H1 (cell line): ENCODE results near the gene ZFP57. TPM values are rescaled to one million over a fixed set of nuclear protein-coding genes. Genes with fewer than 3 reads are reported as not detected.

Experiments used
- CTCF ChIA-PET: fragments of 300-600 bp; sonication (Branson Sonifier 250); formaldehyde crosslinking; loops from one replicate; lab custom pipeline; 2021; ENCODE audit not compliant: partially characterized antibody; lab: Charles Lee
- POLR2A ChIA-PET: fragments of 300-600 bp; sonication (Branson Sonifier 250); formaldehyde crosslinking; loops from one replicate; lab custom pipeline; 2021; ENCODE audit warnings: inconsistent platforms; ENCODE audit not compliant: partially characterized antibody; lab: Charles Lee
- DNase-seq, 2 experiments: peaks; one replicate each; pipeline versions ENCODE4 v3.0.0 to v3.0.0-alpha.2; 2010 to 2022; ENCODE audit warnings: low spot score in 2 of 2, low read depth in 1 of 2, mixed read lengths in 1 of 2
- FAIRE-seq: peaks from 2 replicates; lab custom pipeline; 2011; peaks lifted over from hg19 to GRCh38; lab: Jason Lieb, UNC
- H2AFZ ChIP-seq: 2 replicates; pipeline ENCODE4 v1.8.1; 2012; ENCODE audit warnings: low read length, inconsistent platforms
- H2AK5ac ChIP-seq: 2 replicates; pipeline ENCODE4 v1.6.1; 2013; ENCODE audit warnings: low read depth, low read length
- H2BK120ac ChIP-seq: replicated peaks from 2 replicates; pipeline ENCODE3; 2013; ENCODE audit warnings: low read depth, low read length, inconsistent platforms
- H2BK12ac ChIP-seq: 2 replicates; pipeline ENCODE4 v1.6.1; 2013; ENCODE audit warnings: low read depth, low read length
- H2BK15ac ChIP-seq: 2 replicates; pipeline ENCODE4 v1.6.1; 2013; ENCODE audit warnings: low read length
- H2BK20ac ChIP-seq: 2 replicates; pipeline ENCODE4 v1.6.1; 2013; ENCODE audit warnings: low read length
- H2BK5ac ChIP-seq: 2 replicates; pipeline ENCODE4 v1.6.1; 2013; ENCODE audit warnings: low read depth, low read length
- H3K14ac ChIP-seq: 2 replicates; pipeline ENCODE4 v1.6.1; 2013; ENCODE audit warnings: inconsistent platforms; ENCODE audit not compliant: insufficient read length
- H3K18ac ChIP-seq: 2 replicates; pipeline ENCODE4 v1.6.1; 2013; ENCODE audit warnings: low read length; ENCODE audit errors: extremely low read depth
- H3K23ac ChIP-seq: 2 replicates; pipeline ENCODE4 v1.6.1; 2013; ENCODE audit warnings: inconsistent platforms; ENCODE audit not compliant: insufficient read length
- H3K23me2 ChIP-seq: 2 replicates; pipeline ENCODE4 v1.6.1; 2013; ENCODE audit warnings: low read depth, low read length
- H3K27ac ChIP-seq: 2 replicates; pipeline ENCODE4 v1.6.1; 2011; ENCODE audit warnings: low read depth, low read length, inconsistent platforms
- H3K27me3 ChIP-seq, 4 experiments: replicated peaks in 1 of 4; 1 replicate in 1 of 4; 2 replicates in 3 of 4; pipeline versions ENCODE4 v1.6.1 to v1.8.1; 2011 to 2013; ENCODE audit warnings: low read length in 3 of 4, mild to moderate bottlenecking in 3 of 4, inconsistent platforms in 2 of 4, mixed read lengths in 2 of 4, moderate library complexity in 1 of 4; ENCODE audit not compliant: control insufficient read depth in 3 of 4, insufficient read depth in 3 of 4; ENCODE audit errors: extremely low read depth in 1 of 4
- H3K36me3 ChIP-seq, 4 experiments: 2 replicates each; pipeline versions ENCODE4 v1.6.1 to v1.8.1; 2011 to 2013; ENCODE audit warnings: mild to moderate bottlenecking in 4 of 4, low read length in 3 of 4, moderate library complexity in 2 of 4, control low read depth in 1 of 4, inconsistent platforms in 1 of 4; ENCODE audit not compliant: insufficient read depth in 4 of 4, control insufficient read depth in 2 of 4
- H3K4ac ChIP-seq: replicated peaks from 2 replicates; pipeline ENCODE3; 2013; ENCODE audit warnings: low read length, low read depth, mixed read lengths, inconsistent platforms; ENCODE audit not compliant: insufficient read length
- H3K4me1 ChIP-seq, 4 experiments: replicated peaks in 1 of 4; 1 replicate in 1 of 4; 2 replicates in 3 of 4; pipeline versions ENCODE4 v1.6.1 to v1.8.1; 2011 to 2013; ENCODE audit warnings: low read length in 3 of 4, inconsistent platforms in 2 of 4, mixed read lengths in 1 of 4; ENCODE audit not compliant: insufficient read depth in 4 of 4, control insufficient read depth in 3 of 4
- H3K4me2 ChIP-seq, 2 experiments: 2 replicates each; pipeline versions ENCODE4 v1.6.1 to v1.8.1; 2011 to 2013; ENCODE audit warnings: low read depth in 2 of 2, low read length in 2 of 2, control low read depth in 1 of 2, inconsistent platforms in 1 of 2, mild to moderate bottlenecking in 1 of 2; ENCODE audit not compliant: insufficient read depth in 1 of 2
- H3K4me3 ChIP-seq, 4 experiments: fragments of 200-600, 300-600 bp in 1 of 4; sonication (generic), shearing (Covaris generic), sonication (Bioruptor Twin) in 1 of 4; 2 replicates each; pipeline versions ENCODE4 v1.5.1 to v1.8.1; 2011 to 2016; ENCODE audit warnings: low read length in 4 of 4, low read depth in 3 of 4, control low read depth in 2 of 4, inconsistent platforms in 2 of 4, mild to moderate bottlenecking in 2 of 4, mixed read lengths in 1 of 4, moderate library complexity in 1 of 4; ENCODE audit not compliant: insufficient read depth in 2 of 4; ENCODE audit errors: extremely low read depth in 1 of 4
- H3K56ac ChIP-seq: replicated peaks from 2 replicates; pipeline ENCODE3; 2013; ENCODE audit warnings: low read depth, mild to moderate bottlenecking, mixed read lengths, low read length, inconsistent platforms; ENCODE audit not compliant: insufficient read length
- H3K79me1 ChIP-seq: 2 replicates; pipeline ENCODE4 v1.6.1; 2013; ENCODE audit warnings: low read depth, low read length, control low read depth
- H3K79me2 ChIP-seq, 2 experiments: 2 replicates each; pipeline versions ENCODE4 v1.6.1 to v1.8.1; 2012 to 2013; ENCODE audit warnings: low read length in 2 of 2, mild to moderate bottlenecking in 2 of 2, inconsistent platforms in 1 of 2; ENCODE audit not compliant: insufficient read depth in 2 of 2, control insufficient read depth in 1 of 2
- H3K9ac ChIP-seq, 4 experiments: replicated peaks in 1 of 4; 1 replicate in 1 of 4; 2 replicates in 3 of 4; pipeline versions ENCODE4 v1.6.1 to v1.8.1; 2011 to 2013; ENCODE audit warnings: low read depth in 3 of 4, low read length in 3 of 4, control low read depth in 2 of 4, mild to moderate bottlenecking in 2 of 4, moderate library complexity in 2 of 4, inconsistent platforms in 1 of 4; ENCODE audit errors: extremely low read depth in 1 of 4
- H3K9me3 ChIP-seq, 2 experiments: 2 replicates each; pipeline versions ENCODE4 v1.6.1 to v1.8.1; 2012 to 2013; ENCODE audit warnings: mild to moderate bottlenecking in 2 of 2, moderate library complexity in 2 of 2, control low read depth in 1 of 2, inconsistent platforms in 1 of 2, low read depth in 1 of 2, low read length in 1 of 2, mixed read lengths in 1 of 2; ENCODE audit not compliant: insufficient read depth in 2 of 2
- H4K20me1 ChIP-seq, 2 experiments: replicated peaks in 1 of 2; 2 replicates each; pipeline versions ENCODE3 to v1.8.1; 2011 to 2013; ENCODE audit warnings: inconsistent platforms in 2 of 2, low read length in 2 of 2, mild to moderate bottlenecking in 1 of 2; ENCODE audit not compliant: insufficient read depth in 2 of 2, control insufficient read depth in 1 of 2
- H4K5ac ChIP-seq: 2 replicates; pipeline ENCODE4 v1.6.1; 2013; ENCODE audit warnings: low read length, low read depth, mixed read lengths, inconsistent platforms; ENCODE audit not compliant: insufficient read length
- H4K8ac ChIP-seq: 2 replicates; pipeline ENCODE4 v1.8.0; 2013; ENCODE audit warnings: mild to moderate bottlenecking, moderate library complexity, low read length, inconsistent platforms; ENCODE audit not compliant: insufficient read depth; ENCODE audit errors: extremely low read depth
- H4K91ac ChIP-seq: replicated peaks from 2 replicates; pipeline ENCODE3; 2013; ENCODE audit warnings: low read length, mixed read lengths, inconsistent platforms; ENCODE audit not compliant: insufficient read length
- CEBPB ChIP-seq: IDR thresholded peaks from 2 replicates; pipeline ENCODE4 v1.6.1; 2012; ENCODE audit warnings: low read depth, low read length
- EGR1 ChIP-seq: IDR thresholded peaks from 2 replicates; pipeline ENCODE4 v1.6.1; 2011; ENCODE audit warnings: low read depth, low read length, borderline replicate concordance
- FOSL1 ChIP-seq: IDR thresholded peaks from 2 replicates; pipeline ENCODE4 v1.6.1; 2011; ENCODE audit warnings: mild to moderate bottlenecking, low read depth, low read length, moderate library complexity; ENCODE audit not compliant: insufficient read depth
- JUND ChIP-seq: IDR thresholded peaks from 2 replicates; pipeline ENCODE4 v1.6.1; 2011; ENCODE audit warnings: mild to moderate bottlenecking, improper control_type of control experiment, low read length
- KDM5A ChIP-seq: fragments of 200-600 bp; IDR thresholded peaks from 2 replicates; pipeline ENCODE4 v1.7.1; 2012; ENCODE audit warnings: mild to moderate bottlenecking, low read length, inconsistent platforms, mixed read lengths
- NANOG ChIP-seq: IDR thresholded peaks from 2 replicates; pipeline ENCODE4 v1.6.1; 2011; ENCODE audit warnings: low read length, low read depth, mild to moderate bottlenecking, inconsistent platforms; ENCODE audit not compliant: insufficient read depth, poor library complexity, severe bottlenecking
- NRF1 ChIP-seq: IDR thresholded peaks from 2 replicates; pipeline ENCODE4 v1.6.1; 2011; ENCODE audit warnings: mild to moderate bottlenecking, low read depth, low read length, improper control_type of control experiment
- POLR2AphosphoS5 ChIP-seq: IDR thresholded peaks from 2 replicates; pipeline ENCODE4 v1.6.1; 2011; ENCODE audit warnings: low read depth, low read length
- RBBP5 ChIP-seq: IDR thresholded peaks from 2 replicates; pipeline ENCODE4 v1.7.1; 2012; ENCODE audit warnings: low read depth, mild to moderate bottlenecking, inconsistent platforms, low read length, moderate library complexity, borderline replicate concordance
- RNF2 ChIP-seq: fragments of 200-900, 300-1000 bp; sonication (generic); IDR thresholded peaks from 2 replicates; pipeline ENCODE4 v1.7.1; 2016; ENCODE audit warnings: borderline replicate concordance, low read depth, mild to moderate bottlenecking, antibody characterized with exemption, low read length; ENCODE audit not compliant: poor library complexity, severe bottlenecking; ENCODE audit errors: missing control alignments
- SP2 ChIP-seq: IDR thresholded peaks from 2 replicates; pipeline ENCODE4 v1.6.1; 2012; ENCODE audit warnings: mild to moderate bottlenecking, low read length, inconsistent platforms
- WGBS, 2 experiments: shearing (Covaris generic) in 1 of 2; methylation state at CpG; one replicate each; pipeline versions ENCODE4 v1.1.6 to v1.1.7; 2013 to 2015; ENCODE audit warnings: low lambda C conversion rate in 2 of 2, mixed read lengths in 2 of 2, inconsistent platforms in 1 of 2, low coverage in 1 of 2, missing lambda C conversion rate in 1 of 2; ENCODE audit not compliant: insufficient replicate concordance in 2 of 2, insufficient coverage in 1 of 2, insufficient read length in 1 of 2; ENCODE audit errors: extremely low coverage in 1 of 2, missing lambda C conversion rate in 1 of 2; 5-methylcytosine and 5-hydroxymethylcytosine counted together
- long read RNA-seq, 2 experiments: library from RNA in 1 of 2; library from capped mRNA in 1 of 2; stranded (forward); transcript quantifications; one replicate each; pipeline ENCODE4 v2.0.0, GENCODE V29; 2021; ENCODE audit warnings: inconsistent platforms in 1 of 2
- polyA minus RNA-seq, 3 experiments: library from RNA; depleted of rRNA, polyadenylated mRNA; stranded (reverse); fragments of >200 nt; gene quantifications; 1 replicate in 2 of 3; 2 replicates in 1 of 3; pipeline ENCODE4 v1.2.3, GENCODE V29; 2011
- polyA plus RNA-seq, 7 experiments: library from polyadenylated mRNA; depleted of rRNA in 3 of 7; stranded (reverse) in 5 of 7; unstranded in 2 of 7; fragments of >200 nt in 5 of 7; fragments of 200-250 nt in 2 of 7; gene quantifications; 1 replicate in 5 of 7; 2 replicates in 1 of 7; 4 replicates in 1 of 7; pipeline versions ENCODE4 v1.2.1 to v1.2.3, GENCODE V29; 2011 to 2013; ENCODE audit warnings: missing spikeins in 2 of 7, mixed read lengths in 2 of 7
- total RNA-seq: library from RNA; stranded (reverse); fragmentation: NEBNext Ultra II Directional; extraction: Animal tissue kit (Norgen Biotek cat#: 25700); gene quantifications from 2 replicates; pipeline ENCODE4 v1.2.1, GENCODE V29; 2021

The ZFP57 gene
- total RNA-seq (1.2 TPM in 2 replicates), polyA plus RNA-seq (2011; rRNA removed) (0.85 and 1.0 TPM in 2 replicates), polyA minus RNA-seq (2011; rRNA and poly(A)+ RNA removed) (0.63 and 0.98 TPM in 2 replicates)
- 1.4 TPM for polyA plus RNA-seq (2011; cell fraction: cytosol; rRNA removed)
- polyA plus RNA-seq (2011; cell fraction: nucleus; rRNA removed), result 1.7 TPM
- polyA plus RNA-seq (2012, experiment 1 of 2), result 0.64 to 1.1 TPM (median 0.75 TPM) in 4 replicates
- 0.43 TPM for polyA plus RNA-seq (2012, experiment 2 of 2)
- polyA plus RNA-seq (2013, experiment 1 of 2), result 0.63 TPM
- 0.68 TPM for polyA plus RNA-seq (2013, experiment 2 of 2)
- polyA minus RNA-seq (2011; cell fraction: cytosol; rRNA and poly(A)+ RNA removed), result 0.73 TPM
- polyA minus RNA-seq (2011; cell fraction: nucleus; rRNA and poly(A)+ RNA removed), result 0.50 TPM
- long read RNA-seq, experiment 1, partial matches to known transcripts, result 0 of 1 reads
- long read RNA-seq, experiment 1, other reads (novel, unspliced or antisense), result 0 of 1 reads
- long read RNA-seq, experiment 2, partial matches to known transcripts, result 0 of 2 reads
- long read RNA-seq, experiment 2, other reads (novel, unspliced or antisense), result 2 of 2 reads

DNA sequence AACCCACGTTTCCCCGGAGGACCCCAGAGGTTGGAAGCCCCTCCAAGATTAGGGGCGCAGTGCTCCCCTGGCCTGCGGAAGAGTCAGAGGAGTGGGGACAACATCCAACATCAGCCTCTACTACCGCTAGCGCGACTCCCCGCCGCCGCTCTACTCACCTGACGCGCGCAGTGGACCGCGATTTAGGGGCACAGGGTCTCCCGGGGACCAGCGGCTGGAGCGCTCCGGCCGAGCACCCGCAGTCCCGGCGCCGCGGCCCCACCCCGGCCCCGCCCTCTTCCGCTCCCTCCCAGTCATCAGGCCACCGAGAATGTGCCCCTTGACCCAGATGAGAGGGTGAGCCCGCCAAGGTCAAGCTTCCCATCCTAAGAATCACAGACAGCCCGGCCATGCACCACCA is at the start of gene ZFP57:
Gene ZFP57, minus strand, starts transcription at position 249 of the 400 bp plus-strand sequence. CDS start 4,149 bp downstream, outside the sequence.
- Histone ChIP-seq H3K27ac (no peak within 1 kb of the TSS), H3K4me2 (no peak within 1 kb of the TSS), H4K91ac (peak within 1 kb of the TSS; percentile 44), H3K27me3 (no peaks in the 10 kb centered on the region), H3K56ac (peak within 1 kb of the TSS; percentile 3), H3K79me2 (no peaks in the 10 kb centered on the region), H2BK120ac (no peak within 1 kb of the TSS), H3K23ac (no peak within 1 kb of the TSS), H2BK15ac (no peak within 1 kb of the TSS; the same call in 1 of the 2 replicates), H4K5ac (no peak within 1 kb of the TSS), H3K4me3 (no peak within 1 kb of the TSS), H2AFZ (peak within 1 kb of the TSS; percentile 52; the same call in 1 of the 2 replicates), H2BK20ac (peak within 1 kb of the TSS; percentile 80; the same call in 1 of the 2 replicates), H3K23me2 (no peaks in the 10 kb centered on the region), H3K18ac (0 out of 2 replicates have a peak within 1 kb of the TSS, but pooled peaks have one; percentile 76), H3K4ac (no peak within 1 kb of the TSS), H3K36me3 (no peaks in the 10 kb centered on the region), H2BK5ac (peak within 1 kb of the TSS; percentile 80), H3K14ac (no peak within 1 kb of the TSS), H3K79me1 (no peaks in the 10 kb centered on the region), H3K4me1 (peaks cover 0 to 8% (median 1%) of the 10 kb centered on the region in 4 experiments; a peak in 4 of 7 replicates), H4K20me1 (no peaks in the 10 kb centered on the region), H2AK5ac (peak within 1 kb of the TSS; percentile 86; the same call in 1 of the 2 replicates), H2BK12ac (peak within 1 kb of the TSS; percentile 81; the same call in 1 of the 2 replicates), H3K9me3 (peaks cover 0 to 6% of the 10 kb centered on the region in 2 experiments; a peak in 2 of 4 replicates), H3K9ac (no peak within 1 kb of the TSS), H4K8ac (peak within 1 kb of the TSS; percentile 83)
- ChIA-PET POLR2A (no interaction called here), CTCF (interaction anchor here (12.7 kb wide), 1 partner anchor 25 kb away, joined by 502 read pairs; the partner anchor contains the start of gene MOG)
- DNase-seq, result no peak
- 96% methylated on average over 16 of the region's 31 CpGs; no CpG with 5 or more reads in 1 of the 2 experiments for WGBS, 2 experiments
- FAIRE-seq, result no peak
- no peak for TF ChIP-seq EGR1
- no peak for TF ChIP-seq NANOG
- no peak for TF ChIP-seq POLR2AphosphoS5
- TF ChIP-seq RNF2, result no peak
- no peak for TF ChIP-seq NRF1
- no peak for TF ChIP-seq JUND
- no peak for TF ChIP-seq RBBP5
- no peak for TF ChIP-seq KDM5A
- no peak for TF ChIP-seq FOSL1
- no peak for TF ChIP-seq SP2
- no peak for TF ChIP-seq CEBPB
